ENCODE data around the gene CARNS1. TPM values are rescaled to one million over a fixed set of nuclear protein-coding genes. Genes with fewer than 3 reads are reported as not detected.
"Not testable (repeated sequence)": the region's sequence is repeated elsewhere in the genome, so short reads cannot be mapped to it uniquely, and the experiment has no call there.

Gene CARNS1
- polyA plus RNA-seq, 1 donor = 4.7 TPM

GRCh38 chr11:67421430-67422031, 6.1 kb downstream of the CARNS1 start:
- Histone ChIP-seq H3K4me1 (ENCODE audit: control insufficient read depth, insufficient read depth, low read length) (peaks cover 11% of the 10 kb centered on the region), H3K36me3 (ENCODE audit: control insufficient read depth, insufficient read depth, low read length) (no peaks in the 10 kb centered on the region), H3K4me3 (ENCODE audit: low read length) (peak overlapping the region; percentile 17), H3K9me3 (ENCODE audit: control insufficient read depth, low read depth, low read length) (peaks cover 4% of the 10 kb centered on the region), H3K27me3 (ENCODE audit: control insufficient read depth, insufficient read depth, low read length) (no peaks in the 10 kb centered on the region), H3K27ac (ENCODE audit: low read length) (no peak overlapping the region)
- DNase-seq = no peak
- WGBS (ENCODE audit: insufficient coverage, low lambda C conversion rate) = no CpG with 5 or more reads among the region's 22 CpGs

- no peak overlapping the region for H3K27ac ChIP-seq (ENCODE audit: low read length)
- H3K9me3 ChIP-seq (ENCODE audit: control insufficient read depth, low read depth, low read length) = no peaks in the 10 kb centered on the region
- DNase-seq = no peak
- no peak overlapping the region for H3K4me3 ChIP-seq (ENCODE audit: low read length)
- WGBS (ENCODE audit: insufficient coverage, low lambda C conversion rate) = no CpG with 5 or more reads among the region's 6 CpGs
- peaks cover 11% of the 10 kb centered on the region for H3K4me1 ChIP-seq (ENCODE audit: control insufficient read depth, insufficient read depth, low read length)
- no peaks in the 10 kb centered on the region for H3K36me3 ChIP-seq (ENCODE audit: control insufficient read depth, insufficient read depth, low read length)
- H3K27me3 ChIP-seq (ENCODE audit: control insufficient read depth, insufficient read depth, low read length) = no peaks in the 10 kb centered on the region
Measured at GRCh38 chr11:67422891-67423290, 7.4 kb downstream of the CARNS1 start.

- DNase-seq = no peak
Measured at GRCh38 chr11:67423466-67423865, 8.0 kb downstream of the CARNS1 start.

GRCh38 chr11:67423891-67424613, 8.6 kb downstream of the CARNS1 start:
- no peak for DNase-seq
- H3K36me3 ChIP-seq (ENCODE audit: control insufficient read depth, insufficient read depth, low read length) = no peaks in the 10 kb centered on the region
- no peak overlapping the region for H3K4me3 ChIP-seq (ENCODE audit: low read length)
- H3K27ac ChIP-seq (ENCODE audit: low read length) = no peak overlapping the region
- no peaks in the 10 kb centered on the region for H3K9me3 ChIP-seq (ENCODE audit: control insufficient read depth, low read depth, low read length)
- no CpG with 5 or more reads among the region's 34 CpGs for WGBS (ENCODE audit: insufficient coverage, low lambda C conversion rate)
- H3K4me1 ChIP-seq (ENCODE audit: control insufficient read depth, insufficient read depth, low read length) = peaks cover 13% of the 10 kb centered on the region
- H3K27me3 ChIP-seq (ENCODE audit: control insufficient read depth, insufficient read depth, low read length) = no peaks in the 10 kb centered on the region

More at GRCh38 chr11:67423466-67423865, 8.0 kb downstream of the CARNS1 start:
- Histone ChIP-seq H3K27ac (ENCODE audit: low read length) (no peak overlapping the region), H3K4me1 (ENCODE audit: control insufficient read depth, insufficient read depth, low read length) (peaks cover 11% of the 10 kb centered on the region), H3K27me3 (ENCODE audit: control insufficient read depth, insufficient read depth, low read length) (no peaks in the 10 kb centered on the region), H3K36me3 (ENCODE audit: control insufficient read depth, insufficient read depth, low read length) (no peaks in the 10 kb centered on the region), H3K4me3 (ENCODE audit: low read length) (no peak overlapping the region), H3K9me3 (ENCODE audit: control insufficient read depth, low read depth, low read length) (no peaks in the 10 kb centered on the region)
- WGBS (ENCODE audit: insufficient coverage, low lambda C conversion rate) = no CpG with 5 or more reads among the region's 13 CpGs

- WGBS (ENCODE audit: insufficient coverage, low lambda C conversion rate) = 50% methylated on average over 4 of the region's 19 CpGs
- DNase-seq; H3K27me3 ChIP-seq (ENCODE audit: control insufficient read depth, insufficient read depth, low read length); H3K9me3 ChIP-seq (ENCODE audit: control insufficient read depth, low read depth, low read length): not testable (repeated sequence)
- peaks cover 14% of the 10 kb centered on the region for H3K4me1 ChIP-seq (ENCODE audit: control insufficient read depth, insufficient read depth, low read length)
- peak overlapping the region; percentile 88 for H3K4me3 ChIP-seq (ENCODE audit: low read length)
- peak overlapping the region; percentile 82 for H3K27ac ChIP-seq (ENCODE audit: low read length)
- H3K36me3 ChIP-seq (ENCODE audit: control insufficient read depth, insufficient read depth, low read length) = peaks cover 18% of the 10 kb centered on the region
Measured at GRCh38 chr11:67427364-67427859, 11.9 kb downstream of the CARNS1 start.

- Histone ChIP-seq H3K4me1 (ENCODE audit: control insufficient read depth, insufficient read depth, low read length) (peaks cover 12% of the 10 kb centered on the region), H3K36me3 (ENCODE audit: control insufficient read depth, insufficient read depth, low read length) (peaks cover 27% of the 10 kb centered on the region), H3K27me3 (ENCODE audit: control insufficient read depth, insufficient read depth, low read length) (no peaks in the 10 kb centered on the region), H3K9me3 (ENCODE audit: control insufficient read depth, low read depth, low read length) (no peaks in the 10 kb centered on the region), H3K27ac (ENCODE audit: low read length) (peak within 1 kb of the TSS; percentile 82), H3K4me3 (ENCODE audit: low read length) (peak within 1 kb of the TSS; percentile 88)
- 0% methylated on average over 3 of the region's 68 CpGs for WGBS (ENCODE audit: insufficient coverage, low lambda C conversion rate)
- DNase-seq = peak; percentile 98
Measured at GRCh38 chr11:67428052-67429001, 12.8 kb downstream of the CARNS1 start, which contains the start of gene RPS6KB2. Gene RPS6KB2 (plus strand): TSS chr11:67428494. CDS start chr11:67428546, 52 bp downstream.

- no peak for DNase-seq
- H3K4me1 ChIP-seq (ENCODE audit: control insufficient read depth, insufficient read depth, low read length) = peaks cover 12% of the 10 kb centered on the region
- no CpG with 5 or more reads among the region's 12 CpGs for WGBS (ENCODE audit: insufficient coverage, low lambda C conversion rate)
- H3K4me3 ChIP-seq (ENCODE audit: low read length) = peak overlapping the region; percentile 88
- no peaks in the 10 kb centered on the region for H3K9me3 ChIP-seq (ENCODE audit: control insufficient read depth, low read depth, low read length)
- H3K27me3 ChIP-seq (ENCODE audit: control insufficient read depth, insufficient read depth, low read length) = no peaks in the 10 kb centered on the region
- no peak overlapping the region for H3K27ac ChIP-seq (ENCODE audit: low read length)
- H3K36me3 ChIP-seq (ENCODE audit: control insufficient read depth, insufficient read depth, low read length) = peaks cover 36% of the 10 kb centered on the region
Measured at GRCh38 chr11:67429038-67429668, 13.7 kb downstream of the CARNS1 start.

GRCh38 chr11:67429722-67430121, 14.2 kb downstream of the CARNS1 start:
- WGBS (ENCODE audit: insufficient coverage, low lambda C conversion rate) = no CpG with 5 or more reads among the region's 11 CpGs
- Histone ChIP-seq H3K27ac (ENCODE audit: low read length) (no peak overlapping the region), H3K36me3 (ENCODE audit: control insufficient read depth, insufficient read depth, low read length) (peaks cover 41% of the 10 kb centered on the region)

GRCh38 chr11:67431346-67432249, 16.1 kb downstream of the CARNS1 start:
- H3K4me3 ChIP-seq (ENCODE audit: low read length) = no peak overlapping the region

More at GRCh38 chr11:67429722-67430121, 14.2 kb downstream of the CARNS1 start:
- DNase-seq = no peak
- H3K27me3 ChIP-seq (ENCODE audit: control insufficient read depth, insufficient read depth, low read length) = no peaks in the 10 kb centered on the region
- H3K9me3 ChIP-seq (ENCODE audit: control insufficient read depth, low read depth, low read length) = no peaks in the 10 kb centered on the region
- no peak overlapping the region for H3K4me3 ChIP-seq (ENCODE audit: low read length)
- peaks cover 12% of the 10 kb centered on the region for H3K4me1 ChIP-seq (ENCODE audit: control insufficient read depth, insufficient read depth, low read length)

More at GRCh38 chr11:67431346-67432249, 16.1 kb downstream of the CARNS1 start:
- H3K9me3 ChIP-seq (ENCODE audit: control insufficient read depth, low read depth, low read length) = no peaks in the 10 kb centered on the region
- no peak for DNase-seq
- H3K27me3 ChIP-seq (ENCODE audit: control insufficient read depth, insufficient read depth, low read length) = no peaks in the 10 kb centered on the region
- H3K36me3 ChIP-seq (ENCODE audit: control insufficient read depth, insufficient read depth, low read length) = peaks cover 53% of the 10 kb centered on the region
- H3K27ac ChIP-seq (ENCODE audit: low read length) = no peak overlapping the region
- WGBS (ENCODE audit: insufficient coverage, low lambda C conversion rate) = 100% methylated on average over 1 of the region's 24 CpGs
- peaks cover 12% of the 10 kb centered on the region for H3K4me1 ChIP-seq (ENCODE audit: control insufficient read depth, insufficient read depth, low read length)

All from large intestine (tissue), 3 donors.